Keratinocyte (primary cell): ENCODE data around the gene DST. TPM values are rescaled to one million over a fixed set of nuclear protein-coding genes. Genes with fewer than 3 reads are reported as not detected.
A peak's percentile ranks its signal among the peaks of the same experiment; 100 is the strongest.
"Not testable (repeated sequence)": the region's sequence is repeated elsewhere in the genome, so short reads cannot be mapped to it uniquely, and the experiment has no call there.

ENCODE experiments used
- DNase-seq: peaks from one replicate; pipeline ENCODE4 v3.0.0-alpha.2; 2011; ENCODE audit warnings: low read depth, missing footprints, low spot score
- FAIRE-seq: peaks from 2 replicates; lab custom pipeline; 2011; peaks lifted over from hg19 to GRCh38; lab: Jason Lieb, UNC
- H2AFZ ChIP-seq: 2 replicates; pipeline ENCODE4 v1.6.0; 2012; ENCODE audit warnings: low read length, control low read depth, inconsistent platforms; ENCODE audit not compliant: control insufficient read depth
- H3K27ac ChIP-seq: 2 replicates; pipeline ENCODE4 v1.5.1; 2011; ENCODE audit warnings: low read length; ENCODE audit not compliant: control insufficient read depth, insufficient read depth
- H3K27me3 ChIP-seq: 3 replicates; pipeline ENCODE4 v1.6.0; 2011; ENCODE audit warnings: low read length; ENCODE audit not compliant: control insufficient read depth, insufficient read depth; ENCODE audit errors: extremely low read depth
- H3K36me3 ChIP-seq, 2 experiments: 2 replicates in 1 of 2; 3 replicates in 1 of 2; pipeline ENCODE4 v1.5.1; 2011; ENCODE audit warnings: low read length in 2 of 2, mild to moderate bottlenecking in 1 of 2; ENCODE audit not compliant: control insufficient read depth in 2 of 2, insufficient read depth in 2 of 2; ENCODE audit errors: extremely low read depth in 1 of 2
- H3K4me1 ChIP-seq: 3 replicates; pipeline ENCODE4 v1.5.1; 2011; ENCODE audit warnings: low read length; ENCODE audit not compliant: control insufficient read depth, insufficient read depth; ENCODE audit errors: extremely low read depth
- H3K4me2 ChIP-seq: 3 replicates; pipeline ENCODE4 v1.6.0; 2011; ENCODE audit warnings: low read depth, low read length; ENCODE audit not compliant: control insufficient read depth, insufficient read depth; ENCODE audit errors: extremely low read depth
- H3K4me3 ChIP-seq, 3 experiments: fragments of 200-600 bp in 1 of 3; sonication (generic) in 1 of 3; 2 replicates in 2 of 3; 3 replicates in 1 of 3; pipeline ENCODE4 v1.5.1; 2011 to 2016; ENCODE audit warnings: low read length in 3 of 3, mild to moderate bottlenecking in 3 of 3, control low read depth in 2 of 3, inconsistent platforms in 1 of 3, low read depth in 1 of 3, mixed read lengths in 1 of 3, mixed run types in 1 of 3, moderate library complexity in 1 of 3; ENCODE audit not compliant: control insufficient read depth in 2 of 3, insufficient read depth in 2 of 3; ENCODE audit errors: extremely low read depth in 1 of 3
- H3K79me2 ChIP-seq: 2 replicates; pipeline ENCODE4 v1.6.0; 2012; ENCODE audit warnings: low read length; ENCODE audit not compliant: control insufficient read depth, insufficient read depth
- H3K9ac ChIP-seq: 3 replicates; pipeline ENCODE4 v1.6.0; 2011; ENCODE audit warnings: low read length; ENCODE audit not compliant: control insufficient read depth, insufficient read depth; ENCODE audit errors: extremely low read depth
- H3K9me1 ChIP-seq: 3 replicates; pipeline ENCODE4 v1.6.0; 2011; ENCODE audit warnings: low read length; ENCODE audit not compliant: control insufficient read depth, insufficient read depth; ENCODE audit errors: extremely low read depth
- H3K9me3 ChIP-seq: 2 replicates; pipeline ENCODE4 v1.5.1; 2012; ENCODE audit warnings: low read depth, low read length; ENCODE audit not compliant: control insufficient read depth
- H4K20me1 ChIP-seq: 3 replicates; pipeline ENCODE4 v1.6.0; 2011; ENCODE audit warnings: low read length; ENCODE audit not compliant: control insufficient read depth, insufficient read depth; ENCODE audit errors: extremely low read depth
- EZH2 ChIP-seq: IDR thresholded peaks from one replicate; pipeline ENCODE4 v1.6.1; 2012; ENCODE audit warnings: inconsistent platforms, mild to moderate bottlenecking, low read length, moderate library complexity
- dilution Hi-C: fragments of 300-500 bp; cut with MboI; formaldehyde crosslinking; loops from one replicate; pipeline ENCODE4 v1.7.0; 2020; ENCODE audit warnings: low sequenced_read_pairs; ENCODE audit not compliant: extremely low pct_ligation_motif_present
- polyA plus RNA-seq, 5 experiments: library from polyadenylated mRNA; depleted of rRNA in 3 of 5; stranded (reverse) in 3 of 5; stranded (forward) in 1 of 5; unstranded in 1 of 5; fragments of >200 nt; gene quantifications; 1 replicate in 1 of 5; 2 replicates in 3 of 5; 3 replicates in 1 of 5; pipeline versions ENCODE4 v1.2.1 to v1.2.3, GENCODE V29; 2011 to 2012; ENCODE audit warnings: missing spikeins in 2 of 5, low read depth in 1 of 5, low replicate concordance in 1 of 5
- TF ChIP-seq, protein P1 (sequence below), 3 experiments: IDR thresholded peaks in 1 of 3; conservative IDR thresholded peaks in 1 of 3; optimal IDR thresholded peaks in 1 of 3; 2 replicates in 2 of 3; 3 replicates in 1 of 3; pipeline versions ENCODE3 to v1.5.1; 2011; ENCODE audit warnings: low read length in 3 of 3, mild to moderate bottlenecking in 3 of 3, moderate library complexity in 2 of 3, control low read depth in 1 of 3, inconsistent platforms in 1 of 3; ENCODE audit not compliant: insufficient read depth in 2 of 3; ENCODE audit errors: extremely low read depth in 1 of 3

Gene DST
- polyA plus RNA-seq, 1 donor (not counting 4 experiments of a cell fraction or from before 2014, with no cell fraction given), result 455 TPM

DNA sequence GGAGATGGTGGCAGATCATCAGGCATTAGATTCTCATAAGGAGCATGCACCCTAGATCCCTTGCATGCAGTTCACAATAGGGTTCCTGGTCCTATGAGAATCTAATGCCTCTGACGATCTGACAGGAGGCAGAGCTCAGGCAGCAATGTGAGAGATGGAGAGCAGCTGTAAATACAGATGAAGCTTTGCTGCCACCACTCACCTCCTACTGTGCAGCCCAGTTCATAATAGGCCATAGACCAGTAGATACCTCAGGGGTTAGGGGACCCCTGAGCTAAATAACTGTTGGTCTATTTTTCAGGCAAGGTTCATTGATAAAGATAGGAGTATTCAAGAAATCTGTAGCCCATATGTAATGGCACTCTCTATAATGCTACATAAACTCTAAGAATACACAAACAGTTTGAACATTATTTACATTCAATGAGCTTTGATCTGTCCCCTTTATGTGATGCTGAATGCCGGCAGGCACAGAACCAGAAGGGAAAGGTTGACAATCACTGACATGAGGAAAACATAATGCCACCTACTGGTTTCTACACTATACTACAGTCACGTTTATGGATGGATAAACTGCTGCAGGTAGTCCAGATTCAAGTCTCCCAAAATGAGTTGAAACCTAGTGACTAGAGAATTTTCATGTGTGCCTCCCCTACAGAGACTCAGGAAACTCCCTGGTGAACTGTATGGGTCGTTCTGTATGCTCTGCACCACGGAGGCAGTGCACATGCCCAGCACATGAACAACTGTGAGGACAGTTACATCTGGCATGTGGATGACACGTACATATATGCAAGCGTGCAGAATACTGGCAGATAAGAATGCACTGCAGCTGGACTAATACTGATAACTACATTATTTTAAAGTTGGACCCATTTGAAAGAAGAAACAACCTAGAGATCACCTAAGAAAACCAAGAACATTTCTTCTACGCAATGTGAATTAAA lies 72.0 kb downstream of the DST start:
- Histone ChIP-seq H3K9me3 (no peaks in the 10 kb centered on the region), H3K4me2 (no peak overlapping the region), H3K9me1 (no peaks in the 10 kb centered on the region), H3K79me2 (no peaks in the 10 kb centered on the region), H3K27me3 (no peaks in the 10 kb centered on the region), H4K20me1 (peaks cover 3% of the 10 kb centered on the region), H3K4me3 (no peak overlapping the region), H3K4me1 (no peaks in the 10 kb centered on the region), H3K36me3 (peaks cover 9 to 11% of the 10 kb centered on the region in 2 experiments), H3K9ac (no peak overlapping the region), H2AFZ (no peak overlapping the region), H3K27ac (no peak overlapping the region)
- dilution Hi-C loops, result no loop called here
- FAIRE-seq, result peak; percentile 90
- DNase-seq, result no peak
- TF ChIP-seq EZH2, result no peak
- TF ChIP-seq, protein P1, sequence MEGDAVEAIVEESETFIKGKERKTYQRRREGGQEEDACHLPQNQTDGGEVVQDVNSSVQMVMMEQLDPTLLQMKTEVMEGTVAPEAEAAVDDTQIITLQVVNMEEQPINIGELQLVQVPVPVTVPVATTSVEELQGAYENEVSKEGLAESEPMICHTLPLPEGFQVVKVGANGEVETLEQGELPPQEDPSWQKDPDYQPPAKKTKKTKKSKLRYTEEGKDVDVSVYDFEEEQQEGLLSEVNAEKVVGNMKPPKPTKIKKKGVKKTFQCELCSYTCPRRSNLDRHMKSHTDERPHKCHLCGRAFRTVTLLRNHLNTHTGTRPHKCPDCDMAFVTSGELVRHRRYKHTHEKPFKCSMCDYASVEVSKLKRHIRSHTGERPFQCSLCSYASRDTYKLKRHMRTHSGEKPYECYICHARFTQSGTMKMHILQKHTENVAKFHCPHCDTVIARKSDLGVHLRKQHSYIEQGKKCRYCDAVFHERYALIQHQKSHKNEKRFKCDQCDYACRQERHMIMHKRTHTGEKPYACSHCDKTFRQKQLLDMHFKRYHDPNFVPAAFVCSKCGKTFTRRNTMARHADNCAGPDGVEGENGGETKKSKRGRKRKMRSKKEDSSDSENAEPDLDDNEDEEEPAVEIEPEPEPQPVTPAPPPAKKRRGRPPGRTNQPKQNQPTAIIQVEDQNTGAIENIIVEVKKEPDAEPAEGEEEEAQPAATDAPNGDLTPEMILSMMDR (optimal IDR thresholded peaks at IDR 0.05 in 1 of 3, IDR thresholded peaks at IDR 0.05 in 1 of 3, conservative IDR thresholded peaks at IDR 0.05 in 1 of 3; ENCODE audit: extremely low read depth in 1 of 3, insufficient read depth in 2 of 3, low read length in 3 of 3), result peak; percentile 53 to 67 (median 53)

- Histone ChIP-seq H3K4me2 (no peak overlapping the region), H3K79me2 (no peaks in the 10 kb centered on the region), H3K9me3 (no peaks in the 10 kb centered on the region), H3K9me1 (no peaks in the 10 kb centered on the region), H3K4me1 (no peaks in the 10 kb centered on the region), H3K9ac (no peak overlapping the region), H4K20me1 (peaks cover 3% of the 10 kb centered on the region), H2AFZ (no peak overlapping the region), H3K4me3 (no peak overlapping the region), H3K36me3 (peaks cover 6 to 9% of the 10 kb centered on the region in 2 experiments), H3K27me3 (no peaks in the 10 kb centered on the region), H3K27ac (no peak overlapping the region)
- DNase-seq (no peak), FAIRE-seq (no peak)
- TF ChIP-seq, protein P1 (optimal IDR thresholded peaks at IDR 0.05 in 1 of 3, IDR thresholded peaks at IDR 0.05 in 1 of 3, conservative IDR thresholded peaks at IDR 0.05 in 1 of 3; ENCODE audit: extremely low read depth in 1 of 3, insufficient read depth in 2 of 3, low read length in 3 of 3), result no peak
- no peak for TF ChIP-seq EZH2
- dilution Hi-C loops, result no loop called here
Observed at GRCh38 chr6:56567501-56567900, 75.2 kb downstream of the DST start.

- H3K9me1 ChIP-seq, H3K27me3 ChIP-seq, H3K36me3 ChIP-seq, FAIRE-seq, H4K20me1 ChIP-seq, DNase-seq, H3K4me1 ChIP-seq, H3K27ac ChIP-seq, dilution Hi-C loops, H3K79me2 ChIP-seq, H2AFZ ChIP-seq, H3K9me3 ChIP-seq, H3K4me2 ChIP-seq, H3K9ac ChIP-seq, H3K4me3 ChIP-seq: not testable (repeated sequence)
Observed at GRCh38 chr6:56562730-56563129, 80.0 kb downstream of the DST start.
